ENCODE results near the gene UNC79. TPM values are rescaled to one million over a fixed set of nuclear protein-coding genes. Genes with fewer than 3 reads are reported as not detected.

Gene UNC79
- total RNA-seq, 1 experiment from 2014 or later, result 0.05 TPM

DNA sequence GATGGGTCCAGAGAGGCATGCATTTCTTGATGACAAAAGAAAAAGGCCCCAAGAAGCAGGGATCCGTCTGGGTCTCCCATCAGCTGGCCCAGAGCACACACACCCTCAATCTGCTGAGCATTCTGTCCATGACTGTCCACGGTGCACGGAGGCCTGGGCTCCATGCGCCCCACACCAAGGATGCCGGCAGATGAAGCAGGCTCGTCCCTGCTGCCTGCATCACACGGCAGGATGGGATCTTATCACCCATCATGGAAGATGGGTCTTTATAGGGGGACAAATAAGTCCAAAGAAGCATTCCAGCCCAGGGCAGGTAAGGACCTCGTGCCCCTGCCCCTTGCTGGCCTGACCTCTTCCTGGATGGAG, 297.9 kb downstream of the UNC79 start:
- in situ Hi-C loops (cut with HindIII; ENCODE audit: low pct_unique_long_range_greater_than_20kb, low sequenced_read_pairs), result no loop called here
- H3K9me3 ChIP-seq (ENCODE audit: control insufficient read depth, insufficient read depth, low read depth, low read length), result no peaks in the 10 kb centered on the region
- H3K4me3 ChIP-seq (ENCODE audit: low read depth in 2 of 2, low read length in 2 of 2), result no peak overlapping the region
- H3K4me1 ChIP-seq (ENCODE audit: control insufficient read depth, insufficient read depth, low read length), result no peaks in the 10 kb centered on the region
- H3K27ac ChIP-seq (ENCODE audit: low read length), result no peak overlapping the region
- no peaks in the 10 kb centered on the region for H3K27me3 ChIP-seq (ENCODE audit: control insufficient read depth, insufficient read depth, low read length)
- intact Hi-C loops (cut with micrococcal nuclease; ENCODE audit: unreplicated experiment), result no loop called here
- DNase-seq (ENCODE audit: low read depth, low spot score) (no peak), ATAC-seq (no peak)
- TF ChIP-seq, protein P1, sequence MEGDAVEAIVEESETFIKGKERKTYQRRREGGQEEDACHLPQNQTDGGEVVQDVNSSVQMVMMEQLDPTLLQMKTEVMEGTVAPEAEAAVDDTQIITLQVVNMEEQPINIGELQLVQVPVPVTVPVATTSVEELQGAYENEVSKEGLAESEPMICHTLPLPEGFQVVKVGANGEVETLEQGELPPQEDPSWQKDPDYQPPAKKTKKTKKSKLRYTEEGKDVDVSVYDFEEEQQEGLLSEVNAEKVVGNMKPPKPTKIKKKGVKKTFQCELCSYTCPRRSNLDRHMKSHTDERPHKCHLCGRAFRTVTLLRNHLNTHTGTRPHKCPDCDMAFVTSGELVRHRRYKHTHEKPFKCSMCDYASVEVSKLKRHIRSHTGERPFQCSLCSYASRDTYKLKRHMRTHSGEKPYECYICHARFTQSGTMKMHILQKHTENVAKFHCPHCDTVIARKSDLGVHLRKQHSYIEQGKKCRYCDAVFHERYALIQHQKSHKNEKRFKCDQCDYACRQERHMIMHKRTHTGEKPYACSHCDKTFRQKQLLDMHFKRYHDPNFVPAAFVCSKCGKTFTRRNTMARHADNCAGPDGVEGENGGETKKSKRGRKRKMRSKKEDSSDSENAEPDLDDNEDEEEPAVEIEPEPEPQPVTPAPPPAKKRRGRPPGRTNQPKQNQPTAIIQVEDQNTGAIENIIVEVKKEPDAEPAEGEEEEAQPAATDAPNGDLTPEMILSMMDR (IDR thresholded peaks at IDR 0.05), result no peak
- no peak for TF ChIP-seq SIN3A (IDR thresholded peaks at IDR 0.05; ENCODE audit: borderline replicate concordance, insufficient read depth, low read depth, low read length)
- no peak for TF ChIP-seq POLR2AphosphoS5 (IDR thresholded peaks at IDR 0.05; ENCODE audit: low read depth, low read length)
- TF ChIP-seq TCF7L2 (IDR thresholded peaks at IDR 0.05; ENCODE audit: low read depth, low read length), result no peak
- TF ChIP-seq, protein P2, sequence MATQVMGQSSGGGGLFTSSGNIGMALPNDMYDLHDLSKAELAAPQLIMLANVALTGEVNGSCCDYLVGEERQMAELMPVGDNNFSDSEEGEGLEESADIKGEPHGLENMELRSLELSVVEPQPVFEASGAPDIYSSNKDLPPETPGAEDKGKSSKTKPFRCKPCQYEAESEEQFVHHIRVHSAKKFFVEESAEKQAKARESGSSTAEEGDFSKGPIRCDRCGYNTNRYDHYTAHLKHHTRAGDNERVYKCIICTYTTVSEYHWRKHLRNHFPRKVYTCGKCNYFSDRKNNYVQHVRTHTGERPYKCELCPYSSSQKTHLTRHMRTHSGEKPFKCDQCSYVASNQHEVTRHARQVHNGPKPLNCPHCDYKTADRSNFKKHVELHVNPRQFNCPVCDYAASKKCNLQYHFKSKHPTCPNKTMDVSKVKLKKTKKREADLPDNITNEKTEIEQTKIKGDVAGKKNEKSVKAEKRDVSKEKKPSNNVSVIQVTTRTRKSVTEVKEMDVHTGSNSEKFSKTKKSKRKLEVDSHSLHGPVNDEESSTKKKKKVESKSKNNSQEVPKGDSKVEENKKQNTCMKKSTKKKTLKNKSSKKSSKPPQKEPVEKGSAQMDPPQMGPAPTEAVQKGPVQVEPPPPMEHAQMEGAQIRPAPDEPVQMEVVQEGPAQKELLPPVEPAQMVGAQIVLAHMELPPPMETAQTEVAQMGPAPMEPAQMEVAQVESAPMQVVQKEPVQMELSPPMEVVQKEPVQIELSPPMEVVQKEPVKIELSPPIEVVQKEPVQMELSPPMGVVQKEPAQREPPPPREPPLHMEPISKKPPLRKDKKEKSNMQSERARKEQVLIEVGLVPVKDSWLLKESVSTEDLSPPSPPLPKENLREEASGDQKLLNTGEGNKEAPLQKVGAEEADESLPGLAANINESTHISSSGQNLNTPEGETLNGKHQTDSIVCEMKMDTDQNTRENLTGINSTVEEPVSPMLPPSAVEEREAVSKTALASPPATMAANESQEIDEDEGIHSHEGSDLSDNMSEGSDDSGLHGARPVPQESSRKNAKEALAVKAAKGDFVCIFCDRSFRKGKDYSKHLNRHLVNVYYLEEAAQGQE (IDR thresholded peaks at IDR 0.05; ENCODE audit: insufficient read depth in 1 of 2, low read depth in 2 of 2, low read length in 1 of 2), result no peak
- CTCF ChIA-PET, result no interaction called here
- no peaks in the 10 kb centered on the region for H3K36me3 ChIP-seq (ENCODE audit: control insufficient read depth, insufficient read depth, low read length)
- POLR2A ChIA-PET, result no interaction called here
- no TSS peak for BruUV-seq (replicated peaks)

DNA sequence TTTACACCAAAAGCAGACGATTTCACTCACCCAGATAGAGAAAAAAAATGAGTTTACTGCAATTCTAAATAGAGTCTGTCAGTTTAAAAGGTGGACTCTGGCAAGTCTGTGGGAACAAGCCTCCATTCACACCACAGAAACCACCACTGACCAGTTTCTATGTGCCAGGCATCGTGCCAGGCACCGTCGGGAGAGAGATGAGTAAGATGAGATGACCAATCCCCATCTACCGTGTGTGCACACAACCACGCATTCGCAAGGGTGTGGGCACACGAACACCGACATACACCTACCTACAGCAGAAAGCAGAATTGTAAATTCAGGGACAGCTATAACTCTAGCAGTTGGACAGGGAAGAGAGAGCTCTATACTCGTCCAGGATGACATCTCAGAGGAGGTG, 299.3 kb downstream of the UNC79 start:
- Histone ChIP-seq H3K4me3 (ENCODE audit: low read depth in 2 of 2, low read length in 2 of 2) (no peak overlapping the region), H3K27me3 (ENCODE audit: control insufficient read depth, insufficient read depth, low read length) (no peaks in the 10 kb centered on the region), H3K4me1 (ENCODE audit: control insufficient read depth, insufficient read depth, low read length) (no peaks in the 10 kb centered on the region), H3K9me3 (ENCODE audit: control insufficient read depth, insufficient read depth, low read depth, low read length) (no peaks in the 10 kb centered on the region), H3K27ac (ENCODE audit: low read length) (no peak overlapping the region), H3K36me3 (ENCODE audit: control insufficient read depth, insufficient read depth, low read length) (no peaks in the 10 kb centered on the region)
- TF ChIP-seq, protein P1 (IDR thresholded peaks at IDR 0.05), result no peak
- TF ChIP-seq TCF7L2 (IDR thresholded peaks at IDR 0.05; ENCODE audit: low read depth, low read length), result no peak
- TF ChIP-seq SIN3A (IDR thresholded peaks at IDR 0.05; ENCODE audit: borderline replicate concordance, insufficient read depth, low read depth, low read length), result no peak
- TF ChIP-seq, protein P2 (IDR thresholded peaks at IDR 0.05; ENCODE audit: insufficient read depth in 1 of 2, low read depth in 2 of 2, low read length in 1 of 2), result no peak
- TF ChIP-seq POLR2AphosphoS5 (IDR thresholded peaks at IDR 0.05; ENCODE audit: low read depth, low read length), result no peak
- in situ Hi-C loops (cut with HindIII; ENCODE audit: low pct_unique_long_range_greater_than_20kb, low sequenced_read_pairs), result no loop called here
- BruUV-seq (replicated peaks), result no TSS peak
- DNase-seq (ENCODE audit: low read depth, low spot score) (no peak), ATAC-seq (no peak)
- ChIA-PET CTCF (no interaction called here), POLR2A (no interaction called here)
- intact Hi-C loops (cut with micrococcal nuclease; ENCODE audit: unreplicated experiment), result no loop called here
